ENCODE measurements around the gene SLC35E3. TPM values are rescaled to one million over a fixed set of nuclear protein-coding genes. Genes with fewer than 3 reads are reported as not detected.

SLC35E3 gene
- total and polyA plus RNA-seq, 2 of the 13 experiments (the other 11 are each of a cell fraction or from before 2014, with no cell fraction given) = 13.0 to 22.1 TPM

DNA sequence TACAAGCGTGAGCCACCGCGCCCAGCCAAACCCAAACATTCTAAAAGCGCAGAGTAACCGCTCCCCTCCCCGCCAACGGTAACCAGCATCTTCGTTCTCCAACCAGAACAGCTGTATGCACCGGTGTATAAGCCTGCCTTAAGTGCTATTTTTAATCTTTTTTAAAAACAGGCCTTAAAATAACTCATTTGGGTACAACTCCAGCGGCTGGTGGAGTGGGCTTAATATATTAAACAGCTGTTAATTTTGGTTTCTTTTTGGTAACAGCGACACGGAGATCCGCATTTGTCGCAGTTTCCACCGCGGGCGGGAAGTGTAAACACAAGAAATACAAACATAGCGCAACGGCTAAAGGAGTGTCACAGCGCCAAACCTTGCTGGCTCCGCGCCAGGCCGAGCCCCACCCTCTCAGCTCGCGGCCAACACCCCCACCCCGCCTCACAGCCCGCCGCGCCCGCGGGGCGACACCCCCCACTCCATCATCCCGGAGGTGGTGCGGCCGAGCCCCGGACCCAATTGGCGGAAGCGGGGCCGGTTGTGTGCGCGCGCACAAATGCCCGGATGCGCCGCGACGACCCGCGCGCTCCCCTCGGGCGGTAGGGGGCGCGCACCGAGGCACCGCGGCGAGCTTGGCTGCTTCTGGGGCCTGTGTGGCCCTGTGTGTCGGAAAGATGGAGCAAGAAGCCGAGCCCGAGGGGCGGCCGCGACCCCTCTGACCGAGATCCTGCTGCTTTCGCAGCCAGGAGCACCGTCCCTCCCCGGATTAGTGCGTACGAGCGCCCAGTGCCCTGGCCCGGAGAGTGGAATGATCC is 61.8 kb downstream of the SLC35E3 start, which contains the start of gene MDM2 (continued):
- TF ChIP-seq ZNF343 (CRISPR knock-in tag; IDR thresholded peaks at IDR 0.05) (peak; percentile 26; the same call in 1 of the 2 replicates), ZNF577 (CRISPR knock-in tag; IDR thresholded peaks at IDR 0.05; ENCODE audit: borderline replicate concordance, low read depth) (no peak), ZNF773 (CRISPR knock-in tag; IDR thresholded peaks at IDR 0.05; ENCODE audit: borderline replicate concordance) (peak; percentile 30; the same call in 1 of the 2 replicates), ZNF713 (CRISPR knock-in tag; IDR thresholded peaks at IDR 0.05) (no peak), ZNF33A (CRISPR knock-in tag; IDR thresholded peaks at IDR 0.05; ENCODE audit: borderline replicate concordance) (0 out of 2 replicates have a peak, but pooled peaks have one; percentile 36), RBM22 (optimal IDR thresholded peaks at IDR 0.05; ENCODE audit: low read length) (peak; percentile 62), ZSCAN29 (CRISPR knock-in tag; conservative IDR thresholded peaks at IDR 0.05) (peak; percentile 76; the same call in 1 of the 2 replicates), ZNF589 (CRISPR knock-in tag; conservative IDR thresholded peaks at IDR 0.05) (peak; percentile 66; the same call in 1 of the 2 replicates), TCF7 (IDR thresholded peaks at IDR 0.05; ENCODE audit: low read depth) (peak; percentile 33; the same call in 1 of the 2 replicates), KLF16 (CRISPR knock-in tag; IDR thresholded peaks at IDR 0.05) (peak in 1 of 2 experiments; percentile 86; a peak in 2 of 4 replicates), HNF4A (CRISPR knock-in tag; IDR thresholded peaks at IDR 0.05) (no peak), ZBTB1 (CRISPR knock-in tag; IDR thresholded peaks at IDR 0.05; ENCODE audit: borderline replicate concordance) (no peak), GFI1 (CRISPR knock-in tag; IDR thresholded peaks at IDR 0.05; ENCODE audit: borderline replicate concordance) (peak; percentile 81)
- TF ChIP-seq, protein P1, sequence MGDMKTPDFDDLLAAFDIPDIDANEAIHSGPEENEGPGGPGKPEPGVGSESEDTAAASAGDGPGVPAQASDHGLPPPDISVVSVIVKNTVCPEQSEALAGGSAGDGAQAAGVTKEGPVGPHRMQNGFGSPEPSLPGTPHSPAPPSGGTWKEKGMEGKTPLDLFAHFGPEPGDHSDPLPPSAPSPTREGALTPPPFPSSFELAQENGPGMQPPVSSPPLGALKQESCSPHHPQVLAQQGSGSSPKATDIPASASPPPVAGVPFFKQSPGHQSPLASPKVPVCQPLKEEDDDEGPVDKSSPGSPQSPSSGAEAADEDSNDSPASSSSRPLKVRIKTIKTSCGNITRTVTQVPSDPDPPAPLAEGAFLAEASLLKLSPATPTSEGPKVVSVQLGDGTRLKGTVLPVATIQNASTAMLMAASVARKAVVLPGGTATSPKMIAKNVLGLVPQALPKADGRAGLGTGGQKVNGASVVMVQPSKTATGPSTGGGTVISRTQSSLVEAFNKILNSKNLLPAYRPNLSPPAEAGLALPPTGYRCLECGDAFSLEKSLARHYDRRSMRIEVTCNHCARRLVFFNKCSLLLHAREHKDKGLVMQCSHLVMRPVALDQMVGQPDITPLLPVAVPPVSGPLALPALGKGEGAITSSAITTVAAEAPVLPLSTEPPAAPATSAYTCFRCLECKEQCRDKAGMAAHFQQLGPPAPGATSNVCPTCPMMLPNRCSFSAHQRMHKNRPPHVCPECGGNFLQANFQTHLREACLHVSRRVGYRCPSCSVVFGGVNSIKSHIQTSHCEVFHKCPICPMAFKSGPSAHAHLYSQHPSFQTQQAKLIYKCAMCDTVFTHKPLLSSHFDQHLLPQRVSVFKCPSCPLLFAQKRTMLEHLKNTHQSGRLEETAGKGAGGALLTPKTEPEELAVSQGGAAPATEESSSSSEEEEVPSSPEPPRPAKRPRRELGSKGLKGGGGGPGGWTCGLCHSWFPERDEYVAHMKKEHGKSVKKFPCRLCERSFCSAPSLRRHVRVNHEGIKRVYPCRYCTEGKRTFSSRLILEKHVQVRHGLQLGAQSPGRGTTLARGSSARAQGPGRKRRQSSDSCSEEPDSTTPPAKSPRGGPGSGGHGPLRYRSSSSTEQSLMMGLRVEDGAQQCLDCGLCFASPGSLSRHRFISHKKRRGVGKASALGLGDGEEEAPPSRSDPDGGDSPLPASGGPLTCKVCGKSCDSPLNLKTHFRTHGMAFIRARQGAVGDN (CRISPR knock-in tag; IDR thresholded peaks at IDR 0.05) = peak; percentile 94
- TF ChIP-seq, protein P2, sequence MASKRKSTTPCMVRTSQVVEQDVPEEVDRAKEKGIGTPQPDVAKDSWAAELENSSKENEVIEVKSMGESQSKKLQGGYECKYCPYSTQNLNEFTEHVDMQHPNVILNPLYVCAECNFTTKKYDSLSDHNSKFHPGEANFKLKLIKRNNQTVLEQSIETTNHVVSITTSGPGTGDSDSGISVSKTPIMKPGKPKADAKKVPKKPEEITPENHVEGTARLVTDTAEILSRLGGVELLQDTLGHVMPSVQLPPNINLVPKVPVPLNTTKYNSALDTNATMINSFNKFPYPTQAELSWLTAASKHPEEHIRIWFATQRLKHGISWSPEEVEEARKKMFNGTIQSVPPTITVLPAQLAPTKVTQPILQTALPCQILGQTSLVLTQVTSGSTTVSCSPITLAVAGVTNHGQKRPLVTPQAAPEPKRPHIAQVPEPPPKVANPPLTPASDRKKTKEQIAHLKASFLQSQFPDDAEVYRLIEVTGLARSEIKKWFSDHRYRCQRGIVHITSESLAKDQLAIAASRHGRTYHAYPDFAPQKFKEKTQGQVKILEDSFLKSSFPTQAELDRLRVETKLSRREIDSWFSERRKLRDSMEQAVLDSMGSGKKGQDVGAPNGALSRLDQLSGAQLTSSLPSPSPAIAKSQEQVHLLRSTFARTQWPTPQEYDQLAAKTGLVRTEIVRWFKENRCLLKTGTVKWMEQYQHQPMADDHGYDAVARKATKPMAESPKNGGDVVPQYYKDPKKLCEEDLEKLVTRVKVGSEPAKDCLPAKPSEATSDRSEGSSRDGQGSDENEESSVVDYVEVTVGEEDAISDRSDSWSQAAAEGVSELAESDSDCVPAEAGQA (IDR thresholded peaks at IDR 0.05; ENCODE audit: low read depth) = no peak; the same call in 1 of the 2 replicates
- TF ChIP-seq, protein P2 (CRISPR knock-in tag; IDR thresholded peaks at IDR 0.05; ENCODE audit: borderline replicate concordance) = peak; percentile 60; the same call in 1 of the 2 replicates
- TF ChIP-seq, protein P3, sequence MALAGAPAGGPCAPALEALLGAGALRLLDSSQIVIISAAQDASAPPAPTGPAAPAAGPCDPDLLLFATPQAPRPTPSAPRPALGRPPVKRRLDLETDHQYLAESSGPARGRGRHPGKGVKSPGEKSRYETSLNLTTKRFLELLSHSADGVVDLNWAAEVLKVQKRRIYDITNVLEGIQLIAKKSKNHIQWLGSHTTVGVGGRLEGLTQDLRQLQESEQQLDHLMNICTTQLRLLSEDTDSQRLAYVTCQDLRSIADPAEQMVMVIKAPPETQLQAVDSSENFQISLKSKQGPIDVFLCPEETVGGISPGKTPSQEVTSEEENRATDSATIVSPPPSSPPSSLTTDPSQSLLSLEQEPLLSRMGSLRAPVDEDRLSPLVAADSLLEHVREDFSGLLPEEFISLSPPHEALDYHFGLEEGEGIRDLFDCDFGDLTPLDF (CRISPR knock-in tag; IDR thresholded peaks at IDR 0.05) = 0 out of 2 replicates have a peak, but pooled peaks have one; percentile 65

Measured in HepG2 (cell line).